GM12892 (cell line): ENCODE results near the gene SEC63.
"Not testable (repeated sequence)": the region's sequence is repeated elsewhere in the genome, so short reads cannot be mapped to it uniquely, and the experiment has no call there.

Experiments
- DNase-seq: peaks from one replicate; pipeline ENCODE4 v3.0.0; 2011; ENCODE audit not compliant: insufficient read length
- FAIRE-seq: peaks from 2 replicates; lab custom pipeline; 2011; peaks lifted over from hg19 to GRCh38; lab: Jason Lieb, UNC
- POLR2A ChIP-seq: IDR thresholded peaks from 2 replicates; pipeline ENCODE4 v1.6.1; 2011; ENCODE audit warnings: low read depth, low read length, control low read depth
- POLR2AphosphoS5 ChIP-seq: IDR thresholded peaks from 2 replicates; pipeline ENCODE4 v1.6.1; 2011; ENCODE audit warnings: low read depth, low read length, control low read depth
- TAF1 ChIP-seq: IDR thresholded peaks from 2 replicates; pipeline ENCODE4 v1.6.1; 2011; ENCODE audit warnings: low read depth, mild to moderate bottlenecking, control low read depth, low read length, borderline replicate concordance

The SEC63 gene

GRCh38 chr6:107866606-107867301 is 91.3 kb downstream of the SEC63 start:
- TF ChIP-seq POLR2AphosphoS5 (no peak), TAF1 (no peak), POLR2A (no peak)
- FAIRE-seq (no peak), DNase-seq (no peak)

- FAIRE-seq (no peak), DNase-seq (no peak)
- no peak for TF ChIP-seq TAF1
- TF ChIP-seq POLR2AphosphoS5, result no peak
- no peak for TF ChIP-seq POLR2A
Observed at GRCh38 chr6:107864226-107865127, 93.5 kb downstream of the SEC63 start.

GRCh38 chr6:107862383-107862782 is 95.6 kb downstream of the SEC63 start:
- DNase-seq (no peak), FAIRE-seq (no peak)
- TF ChIP-seq TAF1 (no peak), POLR2AphosphoS5 (no peak), POLR2A (no peak)

DNA sequence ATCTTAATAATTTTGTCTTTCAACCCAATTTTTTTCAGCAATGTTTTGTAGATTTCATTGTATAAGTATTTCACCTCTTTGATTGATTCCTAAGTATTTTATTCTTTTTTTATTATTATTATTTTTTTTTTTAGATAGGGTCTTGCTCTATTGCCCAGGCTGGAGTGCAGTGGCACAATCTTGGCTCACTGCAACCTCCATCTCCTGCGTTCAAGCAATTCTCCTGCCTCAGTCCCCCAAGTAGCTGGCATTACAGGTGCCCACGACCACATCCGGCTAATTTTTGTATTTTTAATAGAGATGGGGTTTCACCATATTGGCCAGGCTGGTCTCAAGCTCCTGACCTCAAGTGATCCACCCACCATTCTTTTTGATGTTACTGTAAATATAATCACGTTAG is 97.0 kb downstream of the SEC63 start:
- not testable (repeated sequence) for FAIRE-seq, DNase-seq

DNA sequence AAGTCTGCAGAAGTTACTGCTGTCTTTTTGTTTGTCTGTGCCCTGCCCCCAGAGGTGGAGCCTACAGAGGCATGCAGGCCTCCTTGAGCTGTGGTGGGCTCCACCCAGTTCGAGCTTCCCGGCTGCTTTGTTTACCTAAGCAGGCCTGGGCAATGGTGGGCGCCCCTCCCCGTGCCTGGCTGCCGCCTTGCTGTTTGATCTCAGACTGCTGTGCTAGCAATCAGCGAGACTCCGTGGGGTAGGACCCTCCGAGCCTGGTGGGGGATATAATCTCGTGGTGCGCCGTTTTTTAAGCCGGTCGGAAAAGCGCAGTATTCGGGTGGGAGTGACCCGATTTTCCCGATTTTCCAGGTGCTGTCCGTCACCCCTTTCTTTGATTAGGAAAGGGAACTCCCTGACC is 97.9 kb downstream of the SEC63 start:
- not testable (repeated sequence) for DNase-seq, FAIRE-seq

- TF ChIP-seq POLR2A (no peak), TAF1 (no peak), POLR2AphosphoS5 (no peak)
- DNase-seq, result no peak
- FAIRE-seq, result no peak
Observed at GRCh38 chr6:107853230-107853629, 104.8 kb downstream of the SEC63 start.

GRCh38 chr6:107849325-107849724 is 108.7 kb downstream of the SEC63 start:
- DNase-seq (no peak), FAIRE-seq (no peak)
- TF ChIP-seq POLR2AphosphoS5 (no peak), TAF1 (no peak), POLR2A (no peak)

- FAIRE-seq, result peak; percentile 87
- DNase-seq, result peak; percentile 75
- TF ChIP-seq POLR2A (no peak), TAF1 (no peak), POLR2AphosphoS5 (no peak)
Observed at GRCh38 chr6:107847844-107848802, 109.9 kb downstream of the SEC63 start.

GRCh38 chr6:107846262-107846795 is 111.7 kb downstream of the SEC63 start:
- DNase-seq (no peak), FAIRE-seq (no peak)
- TF ChIP-seq TAF1, result no peak
- no peak for TF ChIP-seq POLR2A
- no peak for TF ChIP-seq POLR2AphosphoS5

- TF ChIP-seq POLR2AphosphoS5, result no peak
- no peak for TF ChIP-seq POLR2A
- no peak for TF ChIP-seq TAF1
- DNase-seq, result no peak
- FAIRE-seq, result no peak
Observed at GRCh38 chr6:107845777-107846176, 112.2 kb downstream of the SEC63 start.

DNA sequence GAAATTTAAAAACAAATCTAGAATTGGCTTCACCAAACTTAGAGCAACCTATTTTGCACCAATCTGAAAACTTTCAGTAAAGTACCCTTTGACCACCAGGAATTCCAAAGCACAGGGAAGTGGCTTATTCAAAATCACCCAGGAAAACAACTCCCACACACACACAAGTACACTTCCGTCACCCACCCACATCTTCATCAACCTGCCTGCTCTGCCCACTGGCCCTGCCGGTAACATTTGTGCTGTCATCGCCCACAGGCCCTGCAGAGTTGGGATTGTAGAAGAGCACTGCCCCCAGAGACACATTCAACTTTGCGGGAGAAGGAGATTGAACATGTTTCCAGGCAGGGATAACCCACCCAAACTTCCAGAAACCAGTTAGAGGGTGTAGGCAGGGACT is 114.6 kb downstream of the SEC63 start:
- peak; percentile 42 for FAIRE-seq
- no peak for TF ChIP-seq TAF1
- TF ChIP-seq POLR2AphosphoS5, result no peak
- no peak for TF ChIP-seq POLR2A
- DNase-seq, result no peak
